Ishikawa (cell line): ENCODE measurements around the gene PPFIBP2.

Experiments used
- CEBPB ChIP-seq: IDR thresholded peaks from 2 replicates; pipeline ENCODE4 v1.6.1; 2012
- EGR1 ChIP-seq: IDR thresholded peaks from 2 replicates; pipeline ENCODE4 v1.6.1; 2012
- EP300 ChIP-seq: IDR thresholded peaks from 2 replicates; pipeline ENCODE4 v1.6.1; 2012; ENCODE audit warnings: borderline replicate concordance
- MAX ChIP-seq: IDR thresholded peaks from 2 replicates; pipeline ENCODE4 v1.6.1; 2012
- RAD21 ChIP-seq: IDR thresholded peaks from 2 replicates; pipeline ENCODE4 v1.6.1; 2012; ENCODE audit warnings: low read depth
- REST ChIP-seq: IDR thresholded peaks from 2 replicates; pipeline ENCODE4 v1.6.1; 2012; ENCODE audit warnings: low read depth, mild to moderate bottlenecking
- TAF1 ChIP-seq: IDR thresholded peaks from 2 replicates; pipeline ENCODE4 v1.6.1; 2012; ENCODE audit warnings: low read depth, mild to moderate bottlenecking
- YY1 ChIP-seq: IDR thresholded peaks from 2 replicates; pipeline ENCODE4 v1.6.1; 2012; ENCODE audit warnings: low read depth
- ZBTB7A ChIP-seq: IDR thresholded peaks from 2 replicates; pipeline ENCODE4 v1.6.1; 2012; ENCODE audit warnings: low read depth

GRCh38 chr11:7599209-7599608 is 85.4 kb downstream of the PPFIBP2 start:
- TF ChIP-seq REST (no peak), RAD21 (no peak), MAX (no peak), YY1 (no peak), EP300 (no peak), TAF1 (no peak), ZBTB7A (no peak), EGR1 (no peak), CEBPB (no peak)
